ENCODE data around the gene CCBE1. TPM values are rescaled to one million over a fixed set of nuclear protein-coding genes. Genes with fewer than 3 reads are reported as not detected.

Gene CCBE1
- total RNA-seq, 1 donor from 2014 or later = 6.4 TPM

DNA sequence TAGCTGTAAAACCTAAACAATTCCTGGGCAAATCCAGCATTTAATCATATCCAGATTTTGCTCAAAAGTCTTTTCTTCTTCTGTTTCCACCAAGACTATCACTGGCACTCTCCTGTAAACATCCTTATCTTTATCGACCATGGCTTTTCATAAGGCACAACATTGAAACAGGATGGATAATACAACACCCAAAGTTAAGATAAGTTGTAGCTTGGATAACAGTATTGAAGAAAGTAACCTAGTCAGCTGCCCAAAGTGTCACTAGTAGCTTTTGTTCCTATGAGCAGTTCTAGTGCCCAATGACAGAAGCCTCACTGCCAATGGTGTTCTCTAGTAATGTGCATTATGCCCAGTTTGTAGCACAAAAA lies 22.3 kb downstream of the CCBE1 start:
- Histone ChIP-seq H3K4me2 (peak overlapping the region; percentile 70), H3K79me2 (ENCODE audit: low read depth) (no peaks in the 10 kb centered on the region), H4K20me1 (ENCODE audit: low read depth) (no peaks in the 10 kb centered on the region), H3K36me3 (no peaks in the 10 kb centered on the region), H3F3A (ENCODE audit: low read depth) (peaks cover 4% of the 10 kb centered on the region), H3K9ac (no peak overlapping the region), H2AFZ (replicated peaks) (no peak overlapping the region), H3K4me1 (peaks cover 28% of the 10 kb centered on the region), H3K9me3 (ENCODE audit: low read depth) (no peaks in the 10 kb centered on the region), H3K27ac (peak overlapping the region; percentile 36), H3K4me3 (peak overlapping the region; percentile 1), H3K27me3 (no peaks in the 10 kb centered on the region)
- no peak overlapping the region for H3K27ac Mint-ChIP-seq
- no peaks in the 10 kb centered on the region for H3K9me3 Mint-ChIP-seq
- peaks cover 3% of the 10 kb centered on the region for H3K27me3 Mint-ChIP-seq (ENCODE audit: insufficient read depth, low read depth)
- no peaks in the 10 kb centered on the region for H3K36me3 Mint-ChIP-seq
- DNase-seq (ENCODE audit: low spot score) = no peak
- H3K4me1 Mint-ChIP-seq = peaks cover 6% of the 10 kb centered on the region
- no peak overlapping the region for H3K4me3 Mint-ChIP-seq
- TF ChIP-seq, protein P1, sequence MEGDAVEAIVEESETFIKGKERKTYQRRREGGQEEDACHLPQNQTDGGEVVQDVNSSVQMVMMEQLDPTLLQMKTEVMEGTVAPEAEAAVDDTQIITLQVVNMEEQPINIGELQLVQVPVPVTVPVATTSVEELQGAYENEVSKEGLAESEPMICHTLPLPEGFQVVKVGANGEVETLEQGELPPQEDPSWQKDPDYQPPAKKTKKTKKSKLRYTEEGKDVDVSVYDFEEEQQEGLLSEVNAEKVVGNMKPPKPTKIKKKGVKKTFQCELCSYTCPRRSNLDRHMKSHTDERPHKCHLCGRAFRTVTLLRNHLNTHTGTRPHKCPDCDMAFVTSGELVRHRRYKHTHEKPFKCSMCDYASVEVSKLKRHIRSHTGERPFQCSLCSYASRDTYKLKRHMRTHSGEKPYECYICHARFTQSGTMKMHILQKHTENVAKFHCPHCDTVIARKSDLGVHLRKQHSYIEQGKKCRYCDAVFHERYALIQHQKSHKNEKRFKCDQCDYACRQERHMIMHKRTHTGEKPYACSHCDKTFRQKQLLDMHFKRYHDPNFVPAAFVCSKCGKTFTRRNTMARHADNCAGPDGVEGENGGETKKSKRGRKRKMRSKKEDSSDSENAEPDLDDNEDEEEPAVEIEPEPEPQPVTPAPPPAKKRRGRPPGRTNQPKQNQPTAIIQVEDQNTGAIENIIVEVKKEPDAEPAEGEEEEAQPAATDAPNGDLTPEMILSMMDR (IDR thresholded peaks at IDR 0.05) = no peak
- TF ChIP-seq EZH2phosphoT487 (IDR thresholded peaks at IDR 0.05) (no peak), EZH2 (IDR thresholded peaks at IDR 0.05) (no peak)

DNA sequence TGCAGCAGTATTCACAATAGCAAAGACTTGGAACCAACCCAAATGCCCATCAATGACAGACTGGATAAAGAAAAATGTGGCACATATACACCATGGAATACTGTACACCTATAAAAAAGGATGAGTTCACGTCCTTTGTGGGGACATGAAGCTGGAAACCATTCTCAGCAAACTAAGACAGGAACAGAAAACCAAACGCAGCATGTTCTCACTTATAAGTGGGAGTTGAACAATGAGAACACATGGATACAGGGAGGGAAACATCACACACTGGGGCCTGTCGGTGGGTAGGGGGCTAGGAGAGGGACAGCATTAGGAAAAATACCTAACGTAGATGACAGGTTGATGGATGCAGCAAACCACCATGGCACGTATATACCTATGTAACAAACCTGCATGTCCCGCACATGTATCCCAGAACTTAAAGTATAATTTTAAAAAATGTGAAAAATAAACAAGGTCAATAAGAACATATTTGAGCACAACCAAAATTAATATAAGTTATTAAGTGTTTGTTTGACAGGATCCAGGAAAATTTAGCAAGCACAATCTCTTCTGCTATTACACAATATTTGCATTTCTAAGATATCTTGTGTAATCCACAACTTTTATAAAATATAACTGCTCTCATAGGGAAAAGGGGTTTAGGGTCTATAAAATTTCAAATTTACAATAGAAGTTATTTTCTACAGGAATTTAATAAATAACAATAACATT lies 22.9 kb downstream of the CCBE1 start:
- peaks cover 28% of the 10 kb centered on the region for H3K4me1 ChIP-seq

DNA sequence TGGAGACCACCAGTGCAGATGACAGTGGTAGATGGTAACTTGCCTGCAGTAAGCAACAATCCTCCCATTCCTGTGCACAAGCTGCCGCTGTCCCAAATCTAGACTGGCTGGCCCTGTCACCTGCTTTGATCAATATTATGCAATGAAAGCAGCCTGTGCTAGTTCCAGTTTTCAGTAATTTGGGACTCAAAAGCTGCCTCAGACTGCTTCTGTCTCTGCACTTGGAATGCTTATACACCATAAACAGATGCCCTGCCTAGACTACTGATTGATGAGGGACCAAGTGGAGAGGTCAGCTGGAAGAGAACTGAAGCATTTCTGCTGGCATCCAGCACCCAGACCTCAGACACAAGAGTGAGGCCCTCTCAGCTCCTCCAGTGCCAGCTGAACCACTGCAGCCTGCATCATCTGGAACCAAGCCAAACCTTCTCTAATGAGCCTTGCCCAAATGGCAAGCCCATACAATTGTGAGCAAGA lies 24.9 kb downstream of the CCBE1 start:
- H3K4me2 ChIP-seq = no peak overlapping the region

More for the DNA sequence above, 22.9 kb downstream of the CCBE1 start:
- Mint-ChIP-seq H3K9me3 (no peaks in the 10 kb centered on the region), H3K27ac (no peak overlapping the region), H3K36me3 (no peaks in the 10 kb centered on the region), H3K4me1 (peaks cover 6% of the 10 kb centered on the region), H3K27me3 (ENCODE audit: insufficient read depth, low read depth) (peaks cover 2% of the 10 kb centered on the region), H3K4me3 (no peak overlapping the region)
- peaks cover 4% of the 10 kb centered on the region for H3F3A ChIP-seq (ENCODE audit: low read depth)
- H3K9ac ChIP-seq = no peak overlapping the region
- TF ChIP-seq EZH2 (IDR thresholded peaks at IDR 0.05) (no peak), EZH2phosphoT487 (IDR thresholded peaks at IDR 0.05) (no peak)
- TF ChIP-seq, protein P1 (IDR thresholded peaks at IDR 0.05) = no peak
- no peaks in the 10 kb centered on the region for H3K9me3 ChIP-seq (ENCODE audit: low read depth)
- H4K20me1 ChIP-seq (ENCODE audit: low read depth) = no peaks in the 10 kb centered on the region
- DNase-seq (ENCODE audit: low spot score) = no peak
- H3K4me2 ChIP-seq = no peak overlapping the region
- no peaks in the 10 kb centered on the region for H3K79me2 ChIP-seq (ENCODE audit: low read depth)
- H3K27me3 ChIP-seq = no peaks in the 10 kb centered on the region
- no peak overlapping the region for H3K27ac ChIP-seq
- H2AFZ ChIP-seq (replicated peaks) = no peak overlapping the region
- no peak overlapping the region for H3K4me3 ChIP-seq
- H3K36me3 ChIP-seq = no peaks in the 10 kb centered on the region

More for the DNA sequence above, 24.9 kb downstream of the CCBE1 start:
- Mint-ChIP-seq H3K4me1 (peaks cover 6% of the 10 kb centered on the region), H3K4me3 (no peak overlapping the region), H3K9me3 (no peaks in the 10 kb centered on the region), H3K27me3 (ENCODE audit: insufficient read depth, low read depth) (peaks cover 6% of the 10 kb centered on the region), H3K27ac (no peak overlapping the region), H3K36me3 (no peaks in the 10 kb centered on the region)
- no peaks in the 10 kb centered on the region for H3K9me3 ChIP-seq (ENCODE audit: low read depth)
- no peaks in the 10 kb centered on the region for H3K27me3 ChIP-seq
- no peak for DNase-seq (ENCODE audit: low spot score)
- H3K36me3 ChIP-seq = no peaks in the 10 kb centered on the region
- TF ChIP-seq, protein P1 (IDR thresholded peaks at IDR 0.05) = no peak
- no peak for TF ChIP-seq EZH2phosphoT487 (IDR thresholded peaks at IDR 0.05)
- TF ChIP-seq EZH2 (IDR thresholded peaks at IDR 0.05) = no peak
- H3F3A ChIP-seq (ENCODE audit: low read depth) = peaks cover 4% of the 10 kb centered on the region
- no peak overlapping the region for H2AFZ ChIP-seq (replicated peaks)
- no peak overlapping the region for H3K9ac ChIP-seq
- H3K79me2 ChIP-seq (ENCODE audit: low read depth) = no peaks in the 10 kb centered on the region
- no peak overlapping the region for H3K27ac ChIP-seq
- H4K20me1 ChIP-seq (ENCODE audit: low read depth) = no peaks in the 10 kb centered on the region
- H3K4me1 ChIP-seq = peaks cover 28% of the 10 kb centered on the region
- no peak overlapping the region for H3K4me3 ChIP-seq

Data from neural progenitor cell (in vitro differentiated cells).